HG03575 (cell line): ENCODE data around the gene C5.
A peak's percentile ranks its signal among the peaks of the same experiment; 100 is the strongest.

Source experiments
- ATAC-seq: cut with Tn5 transposase; IDR thresholded peaks from one replicate; pipeline ENCODE4 v1.9.1; 2021; ENCODE audit not compliant: unreplicated experiment, insufficient number of reproducible peaks, low FRiP score; ENCODE audit errors: extremely low read depth

C5 gene

GRCh38 chr9:120932086-120932823 is 117.8 kb downstream of the C5 start:
- ATAC-seq: no peak

GRCh38 chr9:120931231-120932085 is 118.6 kb downstream of the C5 start:
- peak; percentile 51 for ATAC-seq

- no peak for ATAC-seq
These were observed 120.8 kb downstream of the C5 start for GRCh38 chr9:120929229-120929791.

- ATAC-seq: no peak
These were observed 121.4 kb downstream of the C5 start for GRCh38 chr9:120928483-120929228.

- ATAC-seq: no peak
These were observed 122.0 kb downstream of the C5 start for GRCh38 chr9:120928015-120928482.

- no peak for ATAC-seq
These were observed 122.6 kb downstream of the C5 start for GRCh38 chr9:120927269-120928014.

- ATAC-seq: no peak
These were observed 123.6 kb downstream of the C5 start, which contains the start of gene TRAF1 for GRCh38 chr9:120926397-120926928. Gene TRAF1, minus strand, starts transcription at chr9:120926796. Its CDS starts 721 bp downstream, at chr9:120926075.

GRCh38 chr9:120925535-120926396 is 124.3 kb downstream of the C5 start:
- no peak for ATAC-seq

GRCh38 chr9:120924698-120925534 is 125.2 kb downstream of the C5 start:
- no peak for ATAC-seq

GRCh38 chr9:120923620-120924328 is 126.3 kb downstream of the C5 start:
- no peak for ATAC-seq

GRCh38 chr9:120922404-120923195 is 127.5 kb downstream of the C5 start:
- no peak for ATAC-seq

GRCh38 chr9:120921661-120922181 is 128.4 kb downstream of the C5 start:
- no peak for ATAC-seq

- no peak for ATAC-seq
These were observed 129.3 kb downstream of the C5 start for GRCh38 chr9:120920806-120921178.

GRCh38 chr9:120919843-120920805 is 130.0 kb downstream of the C5 start:
- no peak for ATAC-seq
